ENCODE measurements around the gene PRRC2A. TPM values are rescaled to one million over a fixed set of nuclear protein-coding genes. Genes with fewer than 3 reads are reported as not detected.

The PRRC2A gene
- total RNA-seq, 2 experiments from 2014 or later = 215 to 222 TPM

Other genes with a start within 250 kb of the PRRC2A start
- gene MICA, start 217.1 kb upstream of the PRRC2A start, total RNA-seq = 10 to 100 TPM; 12.0 to 12.3 TPM
- 10 to 100 TPM; 60.8 to 62.9 TPM for gene MICB, start 122.6 kb upstream of the PRRC2A start, total RNA-seq
- gene MCCD1, start 91.8 kb upstream of the PRRC2A start, total RNA-seq = not detected
- gene DDX39B, start 78.7 kb upstream of the PRRC2A start, total RNA-seq = 100 to 1,000 TPM; 427 to 434 TPM
- gene ATP6V1G2, start 74.1 kb upstream of the PRRC2A start, total RNA-seq = 1 to 10 TPM; 2.7 to 3.8 TPM
- 10 to 100 TPM; 22.8 to 23.6 TPM for gene NFKBIL1, start 73.1 kb upstream of the PRRC2A start, total RNA-seq
- gene LTA, start 48.4 kb upstream of the PRRC2A start, total RNA-seq = 10 to 100 TPM; 37.2 to 38.4 TPM
- 100 to 1,000 TPM; 124 to 130 TPM for gene TNF, start 45.1 kb upstream of the PRRC2A start, total RNA-seq
- 1,000 to 10,000 TPM; 1,185 to 1,194 TPM for gene LTB, start 38.3 kb upstream of the PRRC2A start, total RNA-seq
- gene LST1, start 34.4 kb upstream of the PRRC2A start, total RNA-seq = 10 to 100 TPM; 69.8 to 74.5 TPM
- 10 to 100 TPM; 76.4 to 78.3 TPM for gene NCR3, start 27.7 kb upstream of the PRRC2A start, total RNA-seq
- 10 to 100 TPM; 11.3 to 11.7 TPM for gene AIF1, start 5.5 kb upstream of the PRRC2A start, total RNA-seq
- gene BAG6, start 31.9 kb downstream of the PRRC2A start, total RNA-seq = 100 to 1,000 TPM; 275 to 282 TPM
- 1 to 10 TPM; 2.9 to 3.6 TPM for gene APOM, start 35.2 kb downstream of the PRRC2A start, total RNA-seq
- gene C6orf47, start 40.1 kb downstream of the PRRC2A start, total RNA-seq = 10 to 100 TPM; 26.4 to 26.7 TPM
- gene GPANK1, start 44.3 kb downstream of the PRRC2A start, total RNA-seq = 10 to 100 TPM; 33.6 to 35.2 TPM
- 100 to 1,000 TPM; 199 to 212 TPM for gene CSNK2B, start 45.4 kb downstream of the PRRC2A start, total RNA-seq
- gene LY6G5B, start 49.3 kb downstream of the PRRC2A start, total RNA-seq = 10 to 100 TPM; 16.7 to 17.2 TPM
- 1 to 10 TPM; 2.3 to 2.6 TPM for gene LY6G5C, start 60.4 kb downstream of the PRRC2A start, total RNA-seq
- gene ABHD16A, start 82.6 kb downstream of the PRRC2A start, total RNA-seq = 10 to 100 TPM; 53.1 to 55.0 TPM
- gene LY6G6F, start 86.2 kb downstream of the PRRC2A start, total RNA-seq = not detected
- not detected for gene LY6G6D, start 94.6 kb downstream of the PRRC2A start, total RNA-seq
- gene LY6G6C, start 101.0 kb downstream of the PRRC2A start, total RNA-seq = not detected
- gene MPIG6B, start 102.7 kb downstream of the PRRC2A start, total RNA-seq = not detected
- 10 to 100 TPM; 22.1 to 23.9 TPM for gene DDAH2, start 108.6 kb downstream of the PRRC2A start, total RNA-seq
- 100 to 1,000 TPM; 640 to 644 TPM for gene CLIC1, start 115.8 kb downstream of the PRRC2A start, total RNA-seq
- gene MSH5, start 119.3 kb downstream of the PRRC2A start, total RNA-seq = 10 to 100 TPM; 60.1 to 63.2 TPM
- gene SAPCD1, start 141.9 kb downstream of the PRRC2A start, total RNA-seq = 10 to 100 TPM; 10.7 to 14.6 TPM
- gene VWA7, start 156.6 kb downstream of the PRRC2A start, total RNA-seq = 10 to 100 TPM; 11.0 to 12.2 TPM
- gene VARS1, start 175.0 kb downstream of the PRRC2A start, total RNA-seq = 10 to 100 TPM; 84.1 to 88.4 TPM
- 100 to 1,000 TPM; 100 to 108 TPM for gene LSM2, start 186.3 kb downstream of the PRRC2A start, total RNA-seq
- gene HSPA1L, start 194.6 kb downstream of the PRRC2A start, total RNA-seq = 1 to 10 TPM; 2.8 to 3.0 TPM
- 100 to 1,000 TPM; 147 to 151 TPM for gene HSPA1A, start 194.8 kb downstream of the PRRC2A start, total RNA-seq
- gene HSPA1B, start 207.0 kb downstream of the PRRC2A start, total RNA-seq = 10 to 100 TPM; 60.6 to 62.6 TPM
- gene NEU1, start 242.1 kb downstream of the PRRC2A start, total RNA-seq = 10 to 100 TPM; 29.2 to 29.6 TPM